Measurements from ENCODE around the gene PLB1.

The PLB1 gene

DNA sequence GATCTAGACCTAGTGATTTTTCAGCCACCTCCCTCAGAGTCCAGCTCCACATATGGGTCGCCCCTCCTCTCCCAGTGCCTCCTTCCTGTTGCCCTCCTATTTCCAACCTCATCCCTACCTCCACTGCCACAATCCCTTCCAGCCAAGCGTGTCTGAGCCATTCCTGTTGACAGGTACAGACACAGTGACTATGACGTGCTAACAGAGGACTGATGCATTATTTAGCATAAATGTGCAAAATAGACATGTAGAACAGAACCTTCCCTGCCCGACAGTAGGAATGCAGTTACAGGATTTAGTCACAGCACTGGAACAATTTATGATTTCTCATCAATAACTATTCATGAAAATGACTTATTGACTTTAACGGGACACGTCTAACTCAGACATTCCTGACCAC lies 171.4 kb downstream of the PLB1 start:
- no peak for DNase-seq (ENCODE audit: low read depth in 2 of 2)

DNA sequence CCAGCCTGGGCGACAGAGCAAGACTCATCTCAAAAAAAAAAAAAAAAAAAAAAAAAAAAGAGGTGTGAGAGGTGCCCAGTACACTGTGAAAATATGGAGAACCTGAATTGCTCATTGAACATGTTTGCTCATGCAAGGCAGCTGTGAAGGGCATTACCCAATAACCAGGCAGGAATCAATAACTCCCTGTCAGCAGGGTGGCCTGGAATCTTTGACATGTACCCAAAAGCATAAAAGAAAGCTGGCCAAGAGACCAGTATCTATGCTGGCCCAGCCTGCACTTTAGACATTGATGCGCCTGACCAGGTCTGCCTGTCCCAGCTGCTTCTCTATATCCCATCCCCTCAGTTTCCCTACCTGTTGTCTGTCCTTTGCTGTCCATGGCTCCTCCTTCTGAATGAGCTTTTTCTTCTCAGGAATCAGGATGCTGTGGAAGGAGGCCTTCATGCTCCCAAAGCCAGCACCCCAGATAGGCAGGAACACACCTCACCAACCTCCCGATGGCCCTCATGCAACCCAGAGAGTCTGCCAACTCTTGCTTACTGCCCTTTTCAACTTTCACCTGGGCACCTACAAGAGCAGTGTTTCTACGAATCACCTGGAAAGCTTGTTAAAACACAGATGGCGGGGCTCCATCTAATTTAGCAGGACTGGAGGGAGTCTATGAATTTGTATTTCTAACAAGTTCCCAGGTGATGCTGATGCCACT lies 172.4 kb downstream of the PLB1 start:
- DNase-seq (ENCODE audit: low read depth in 2 of 2): no peak

DNA sequence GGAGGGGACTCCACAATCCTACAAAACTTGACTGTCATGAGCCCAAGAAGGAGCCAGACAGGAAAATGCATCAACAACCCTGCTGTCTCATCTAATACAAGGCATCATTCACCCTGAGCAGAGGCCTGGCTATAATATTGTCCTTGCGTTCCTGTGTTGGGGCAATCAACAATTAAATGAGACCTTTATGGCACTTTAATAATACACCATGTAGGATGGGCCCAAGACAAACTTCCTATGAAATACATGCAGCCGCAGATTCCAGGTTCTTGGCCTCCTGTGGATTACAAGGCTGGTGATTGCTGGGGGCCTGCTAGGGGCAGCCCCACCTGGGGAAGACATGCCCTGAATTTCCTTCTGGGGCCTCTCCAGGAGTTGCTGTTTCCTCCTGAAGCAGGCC lies 173.0 kb downstream of the PLB1 start:
- no peak for DNase-seq (ENCODE audit: low read depth in 2 of 2)

DNA sequence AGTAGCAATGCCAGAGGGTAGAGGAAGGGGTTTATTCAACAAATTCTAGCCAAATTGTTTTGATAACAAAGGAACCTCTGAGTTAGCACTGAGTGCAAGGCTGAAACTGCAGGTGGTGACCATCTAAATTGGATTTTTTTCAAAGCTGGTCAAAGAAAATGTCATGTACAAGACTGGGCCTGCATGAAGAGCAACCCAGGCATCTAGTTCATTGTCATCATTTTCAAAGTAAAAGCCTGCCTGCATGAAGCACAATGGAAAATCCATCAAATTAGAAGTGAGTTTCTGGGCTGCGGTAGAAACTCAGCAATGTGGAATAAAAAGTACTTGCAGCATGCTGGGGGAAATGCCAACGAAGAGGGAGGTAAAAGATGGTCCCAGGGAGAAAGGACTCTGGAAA lies 175.0 kb downstream of the PLB1 start:
- no peak for DNase-seq (ENCODE audit: low read depth in 2 of 2)

DNA sequence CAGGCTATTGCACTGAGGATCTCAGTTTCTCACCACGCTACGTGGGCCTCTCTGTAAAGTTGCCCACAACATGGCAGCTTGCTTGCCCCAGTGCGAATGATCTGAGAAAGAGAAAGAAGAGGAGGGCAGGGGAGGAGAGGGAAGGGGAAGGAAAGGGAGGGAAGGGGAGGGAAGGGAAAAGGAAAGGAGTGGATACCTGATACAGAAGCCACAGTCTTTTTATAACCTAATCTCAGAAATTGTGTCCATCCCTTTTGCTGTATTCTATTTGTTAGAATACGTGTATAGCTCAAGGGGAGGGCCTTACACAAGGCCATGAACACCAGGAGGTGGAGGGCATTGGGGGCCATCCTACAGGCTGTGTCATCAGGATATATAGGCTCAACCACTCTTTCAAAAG lies 177.5 kb downstream of the PLB1 start:
- DNase-seq (ENCODE audit: low read depth in 2 of 2): no peak

DNA sequence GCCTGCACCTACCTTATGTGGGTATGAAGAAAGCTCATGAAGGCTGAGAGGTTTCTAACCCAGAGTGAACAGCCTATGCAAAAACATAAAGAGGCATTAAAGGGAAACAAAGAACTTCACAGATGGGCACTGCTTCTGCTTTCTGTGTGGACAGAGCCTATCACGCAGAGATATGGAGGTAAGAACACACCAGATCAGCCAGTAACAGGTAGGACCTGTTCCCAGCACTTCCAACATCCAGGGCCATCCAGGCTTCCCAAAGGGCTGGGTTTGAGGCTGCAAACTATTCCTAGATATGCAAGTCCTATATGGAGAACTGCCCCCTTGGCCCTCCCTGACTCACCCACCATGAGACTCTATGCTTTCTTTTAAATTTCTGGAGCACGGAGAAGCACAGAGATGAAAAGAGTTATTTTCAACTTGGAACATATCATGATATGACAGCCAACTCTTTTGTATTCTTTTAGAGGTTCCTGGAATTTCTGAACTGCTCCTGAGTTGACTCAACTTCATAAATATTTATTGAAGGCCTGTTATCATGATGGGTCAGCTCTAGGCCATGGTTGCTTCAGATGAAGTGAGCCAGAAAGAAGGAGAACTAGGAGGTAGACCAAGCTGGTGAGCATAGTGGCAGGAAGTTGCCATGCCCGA lies 178.3 kb downstream of the PLB1 start:
- no peak for DNase-seq (ENCODE audit: low read depth in 2 of 2)

DNA sequence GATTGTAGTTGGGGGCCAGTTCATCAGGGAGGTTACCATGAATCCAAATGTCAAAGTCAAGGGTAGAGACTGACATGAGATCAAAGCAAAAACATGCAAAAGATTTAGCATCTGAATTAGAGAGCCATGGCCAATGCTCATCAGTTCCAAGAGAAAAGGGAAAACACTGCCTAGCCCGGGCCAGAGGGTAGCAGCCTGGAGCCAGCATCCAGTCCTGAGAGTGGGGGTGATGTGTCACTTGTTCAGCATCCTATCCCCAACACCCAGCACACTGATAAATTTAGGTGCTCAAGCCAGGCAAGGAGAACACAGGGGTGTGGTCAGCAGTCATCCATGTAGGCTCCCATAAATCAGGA lies 178.8 kb downstream of the PLB1 start:
- DNase-seq (ENCODE audit: low read depth in 2 of 2): no peak

DNA sequence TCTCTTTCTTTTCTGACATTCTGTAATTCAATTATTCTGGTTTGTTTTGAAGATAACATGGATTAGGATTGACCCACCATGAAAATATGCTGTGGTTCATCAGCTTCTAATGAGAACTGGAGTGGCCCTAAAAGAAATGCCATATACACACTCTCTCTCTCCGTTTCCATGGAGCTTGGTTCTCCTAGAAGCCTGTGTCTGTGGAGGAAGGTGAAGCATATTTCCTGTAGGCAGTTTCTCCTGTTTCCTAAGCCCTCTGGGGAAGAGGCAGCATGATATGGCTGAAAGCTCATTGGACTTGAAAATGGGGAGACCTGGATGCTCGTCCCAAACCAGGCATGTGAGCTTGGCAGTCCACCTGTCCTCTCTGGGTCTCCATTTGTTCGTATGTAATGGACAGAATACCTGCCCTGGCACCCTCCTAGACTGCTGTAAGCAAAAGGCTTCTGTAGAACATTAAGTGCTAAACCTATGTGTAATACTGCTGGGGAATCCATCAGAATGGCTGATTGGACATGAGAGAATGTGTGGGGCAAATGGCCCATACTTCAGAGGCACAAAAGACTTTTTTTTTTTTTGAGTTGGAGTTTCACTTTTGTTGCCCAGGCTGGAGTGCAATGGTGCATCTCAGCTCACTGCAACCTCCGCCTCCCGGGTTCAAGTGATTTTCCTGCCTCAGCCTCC lies 180.4 kb downstream of the PLB1 start:
- DNase-seq (ENCODE audit: low read depth in 2 of 2): no peak

DNA sequence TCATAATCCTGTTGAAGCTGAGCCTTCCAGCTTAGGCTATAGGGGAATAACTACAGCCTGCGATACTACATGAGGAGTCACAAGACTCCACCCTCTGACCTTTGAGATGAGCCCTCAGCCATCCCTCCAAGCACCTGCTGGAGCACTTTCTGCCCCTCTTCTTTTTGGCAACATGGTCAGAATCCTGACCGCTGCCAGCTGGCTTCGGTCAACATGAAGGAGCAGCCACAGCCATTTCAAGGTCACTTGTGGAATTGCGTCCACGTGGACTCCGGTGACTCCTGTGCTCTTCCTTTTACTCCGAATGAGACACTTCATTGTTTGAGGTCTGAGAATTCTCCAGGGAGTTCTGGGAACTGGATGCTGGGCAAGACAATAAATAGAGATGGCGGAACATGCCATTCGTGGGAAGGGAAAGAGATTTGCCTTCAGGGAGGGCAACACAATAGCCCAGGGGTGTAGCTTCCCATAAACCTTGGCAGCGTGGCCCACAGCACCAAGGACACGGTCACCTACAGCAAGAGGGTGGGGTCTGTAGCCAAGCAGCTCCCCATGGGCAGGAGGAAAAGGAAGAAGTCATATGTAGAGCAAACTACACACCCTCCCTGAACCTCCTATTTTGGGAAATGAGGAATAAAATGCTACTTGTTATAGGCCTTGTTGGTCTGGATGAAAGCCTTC lies 182.5 kb downstream of the PLB1 start:
- no peak for DNase-seq (ENCODE audit: low read depth in 2 of 2)

DNA sequence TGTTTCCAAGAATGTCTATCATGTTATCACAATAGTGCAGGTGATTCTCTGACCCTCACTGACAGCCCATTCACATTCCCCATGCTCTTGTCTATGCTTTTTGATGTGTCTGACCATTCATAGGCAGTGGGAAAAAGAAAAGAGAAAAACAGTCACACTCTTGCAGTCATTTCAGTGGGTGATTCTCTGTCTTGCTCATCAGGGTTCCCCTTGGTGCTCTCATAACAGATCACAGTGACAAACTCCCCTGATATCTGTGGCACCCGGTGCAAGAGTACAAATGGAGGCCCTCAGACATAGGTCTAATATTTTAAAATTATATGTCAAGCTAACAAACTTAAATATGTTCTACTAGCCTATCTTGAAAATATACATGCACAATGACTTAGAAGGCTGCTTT lies 183.1 kb downstream of the PLB1 start:
- no peak for DNase-seq (ENCODE audit: low read depth in 2 of 2)

DNA sequence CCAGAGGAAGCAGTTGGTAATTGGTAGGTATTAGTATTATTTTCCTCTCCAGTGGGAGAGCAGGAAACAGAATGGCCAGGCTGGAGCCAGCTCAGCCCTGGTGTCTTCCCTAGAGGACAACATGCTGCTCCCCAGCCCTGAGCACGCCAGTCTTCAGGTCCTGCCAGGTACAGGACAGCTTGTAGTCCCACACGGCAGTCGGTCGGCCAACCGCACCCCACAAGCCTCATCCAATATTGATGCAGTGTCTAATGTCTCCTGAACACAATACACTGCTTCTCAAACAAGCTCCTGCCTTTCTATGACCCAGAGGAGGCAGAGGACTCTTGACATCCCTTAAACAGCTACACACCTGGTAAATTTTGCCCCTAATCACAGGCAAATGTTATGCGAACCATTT lies 184.8 kb downstream of the PLB1 start:
- no peak for DNase-seq (ENCODE audit: low read depth in 2 of 2)

DNA sequence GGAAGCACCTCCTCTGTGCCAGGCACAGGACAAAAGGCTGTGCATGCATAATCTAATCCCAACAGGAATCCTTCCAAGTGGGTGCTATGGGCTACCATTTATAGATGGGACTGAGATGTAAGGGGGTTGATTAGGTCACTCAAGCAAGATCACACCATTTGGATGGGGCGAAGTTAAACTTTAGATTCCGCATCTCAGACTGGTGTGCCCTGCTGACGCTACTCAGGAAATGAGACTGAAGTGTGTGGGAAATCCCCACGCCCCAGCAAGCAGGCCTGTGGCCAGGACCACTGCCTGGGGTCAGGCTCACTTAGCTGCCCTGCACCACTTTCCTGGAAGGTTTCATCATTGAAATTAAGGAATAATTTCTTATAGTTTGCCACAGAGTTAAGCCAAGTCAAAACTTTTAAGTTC lies 185.3 kb downstream of the PLB1 start:
- DNase-seq (ENCODE audit: low read depth in 2 of 2): no peak

DNA sequence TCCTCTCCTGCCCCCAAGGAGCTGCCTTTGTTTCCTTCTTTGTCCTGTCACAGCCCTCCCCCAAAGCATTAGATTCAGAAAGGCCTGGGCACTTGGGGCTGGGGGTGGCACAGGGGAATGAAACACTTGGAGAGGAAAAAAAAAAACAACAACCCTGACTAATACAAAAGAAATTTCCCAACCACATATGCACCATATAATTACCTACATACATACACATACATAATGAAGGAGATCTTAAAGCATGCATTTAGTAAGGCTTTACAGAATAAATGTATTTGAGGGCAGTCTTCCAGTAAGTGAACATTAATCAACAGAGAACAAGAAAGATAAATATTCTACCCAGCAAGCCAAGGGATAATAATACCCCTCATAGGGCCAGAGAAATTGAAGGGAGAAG lies 185.7 kb downstream of the PLB1 start:
- peak; percentile 46 to 57 for DNase-seq (ENCODE audit: low read depth in 2 of 2)

DNA sequence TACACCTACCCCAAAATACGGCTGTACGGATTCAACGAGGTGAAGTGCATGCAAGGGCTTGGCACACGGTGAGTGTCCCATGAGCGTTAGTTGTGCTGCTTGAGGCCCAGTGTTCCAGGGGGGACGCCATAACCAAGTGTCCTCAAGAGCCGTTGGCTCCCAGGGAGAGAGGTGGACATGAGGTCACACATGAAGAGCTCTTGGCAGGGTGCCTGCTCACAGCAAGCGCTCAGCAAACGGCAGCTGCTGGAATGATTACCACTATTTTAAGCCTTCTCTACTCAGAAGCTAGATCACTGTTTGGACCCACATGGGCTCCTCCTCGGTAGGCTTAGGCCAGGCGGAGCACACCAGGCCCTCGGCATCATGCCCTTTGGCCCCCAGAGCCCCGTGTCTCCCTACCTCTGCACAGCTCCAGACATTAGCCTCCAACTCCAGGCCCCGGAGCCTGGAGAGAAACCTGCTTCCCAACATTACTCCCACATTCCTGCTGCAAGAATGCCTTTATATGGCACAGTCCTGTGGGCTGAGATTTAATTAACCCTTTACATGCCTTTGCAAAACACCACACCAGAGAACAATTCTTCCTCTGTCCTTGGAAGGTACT lies 187.3 kb downstream of the PLB1 start:
- no peak for DNase-seq (ENCODE audit: low read depth in 2 of 2)

DNA sequence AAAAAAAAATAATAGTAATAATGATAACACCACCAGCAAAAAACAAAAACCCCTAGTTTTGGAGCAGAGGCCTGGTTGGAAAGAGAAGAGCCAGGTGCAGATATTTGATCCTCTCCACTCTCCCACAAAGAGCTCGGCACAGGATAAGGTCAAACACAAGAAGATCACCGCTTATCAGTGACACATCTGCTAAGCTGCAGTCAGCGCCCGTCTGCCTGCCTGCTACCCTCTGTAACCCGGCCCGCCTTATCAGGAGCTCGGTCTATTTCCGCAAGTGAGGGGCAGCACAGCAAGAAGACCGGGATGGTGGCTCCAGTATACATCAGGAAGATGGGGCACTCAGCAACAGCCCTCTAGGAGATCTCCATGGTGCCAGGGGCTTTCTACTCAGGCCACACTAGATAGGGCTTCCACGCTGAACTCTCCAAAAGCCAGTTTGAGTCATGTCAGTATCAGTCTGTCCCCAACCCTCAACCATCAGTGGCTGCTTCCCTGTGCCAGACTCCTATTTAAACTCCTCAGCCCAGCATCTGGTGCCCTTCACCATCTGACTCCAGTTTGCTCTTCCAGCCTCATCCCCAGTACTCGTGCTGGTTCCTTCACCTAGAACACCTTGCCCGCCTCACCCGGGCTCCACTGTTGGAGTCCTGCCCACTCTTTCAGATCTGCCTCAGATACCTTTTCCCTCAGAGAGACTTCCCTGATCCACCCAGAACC lies 188.4 kb downstream of the PLB1 start:
- no peak for DNase-seq (ENCODE audit: low read depth in 2 of 2)

DNA sequence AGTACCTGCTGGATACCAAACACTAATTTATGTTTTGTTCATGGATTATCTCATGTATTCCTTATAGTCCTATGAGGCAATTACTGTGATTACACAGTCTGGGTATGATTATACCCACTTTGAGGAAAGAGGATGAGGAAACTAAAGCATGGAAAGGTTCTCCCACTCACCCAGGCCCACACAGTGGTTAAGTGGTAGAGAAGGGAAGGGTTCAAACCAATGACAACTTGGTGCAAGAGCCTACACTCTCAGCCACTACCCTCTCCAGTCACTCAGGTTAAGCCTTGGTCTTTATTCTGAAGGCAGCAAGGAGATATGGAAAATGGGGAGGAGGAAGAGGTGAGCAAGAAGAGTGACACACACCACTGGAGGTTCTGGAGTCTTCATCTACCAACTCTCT lies 191.3 kb downstream of the PLB1 start:
- no peak for DNase-seq (ENCODE audit: low read depth in 2 of 2)

DNA sequence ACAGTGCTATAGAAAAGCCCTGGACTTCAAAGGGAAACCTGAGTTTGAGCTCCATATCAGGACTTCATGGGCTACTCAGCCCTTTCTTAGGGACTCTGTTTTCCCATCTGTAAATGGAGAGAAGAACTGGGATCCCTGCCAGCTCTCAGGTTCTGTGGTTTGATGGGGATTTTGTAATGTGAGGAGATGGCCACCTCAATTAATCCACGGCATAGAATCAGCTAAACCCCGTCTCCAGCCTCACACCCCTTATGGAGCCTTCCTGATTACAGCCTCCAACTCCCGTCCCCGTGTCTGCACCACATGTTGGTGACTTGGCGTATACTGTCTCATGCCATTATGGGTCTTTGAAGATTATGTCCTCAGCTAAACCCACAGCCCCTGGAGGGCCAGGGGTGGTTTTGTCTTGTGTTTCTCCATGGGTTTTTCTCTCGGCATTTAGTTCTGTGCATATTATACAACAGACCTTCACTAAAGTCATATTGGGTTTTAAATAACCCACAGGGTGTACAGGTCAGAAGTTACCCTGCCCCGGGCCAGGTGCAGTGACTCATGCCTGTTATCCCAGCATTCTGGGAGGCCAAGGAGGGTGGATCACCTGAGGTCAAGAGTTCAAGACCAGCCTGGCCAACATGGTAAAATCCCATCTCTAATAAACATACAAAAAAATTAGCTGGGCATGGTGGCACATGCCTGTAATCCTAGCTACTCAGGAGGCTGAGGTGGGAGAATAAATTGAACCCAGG lies 192.0 kb downstream of the PLB1 start:
- DNase-seq (ENCODE audit: low read depth in 2 of 2): no peak

DNA sequence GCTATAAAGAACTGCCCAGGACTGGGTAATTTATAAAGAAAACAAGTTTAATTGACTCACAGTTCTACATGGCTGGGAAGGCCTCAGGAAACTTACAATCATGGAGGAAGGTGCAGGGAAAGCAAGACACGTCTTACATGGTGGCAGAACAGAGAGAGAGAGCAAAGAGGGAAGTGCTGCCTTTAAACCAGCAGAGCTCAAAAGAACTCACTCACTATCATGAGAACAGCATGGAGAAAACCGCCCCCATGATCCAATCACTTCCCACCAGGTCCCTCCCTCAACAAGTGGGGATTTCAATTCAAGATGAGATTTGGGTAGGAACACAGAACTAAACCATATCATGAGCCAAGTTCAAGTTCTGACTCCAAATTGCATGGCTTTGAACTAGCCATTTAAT lies 193.0 kb downstream of the PLB1 start:
- no peak for DNase-seq (ENCODE audit: low read depth in 2 of 2)

DNA sequence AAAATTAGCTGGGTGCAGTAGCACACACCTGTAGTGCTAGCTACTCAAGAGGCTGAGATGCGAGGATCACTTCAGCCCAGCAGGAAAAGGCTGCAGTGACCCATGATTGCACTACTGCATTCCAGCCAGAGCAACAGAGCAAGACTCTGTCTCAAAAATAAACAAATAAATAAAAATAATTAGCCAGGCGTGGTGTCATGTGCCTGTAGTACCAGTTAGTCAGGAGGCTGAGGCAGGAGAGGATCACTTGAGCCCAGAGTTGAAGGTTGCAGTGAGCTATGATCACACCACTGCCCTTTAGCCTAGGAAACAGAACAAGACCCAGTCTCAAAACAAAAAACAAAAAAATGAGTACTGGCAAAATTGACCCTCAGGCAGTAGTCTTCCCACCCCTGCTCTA lies 193.9 kb downstream of the PLB1 start:
- no peak for DNase-seq (ENCODE audit: low read depth in 2 of 2)

DNA sequence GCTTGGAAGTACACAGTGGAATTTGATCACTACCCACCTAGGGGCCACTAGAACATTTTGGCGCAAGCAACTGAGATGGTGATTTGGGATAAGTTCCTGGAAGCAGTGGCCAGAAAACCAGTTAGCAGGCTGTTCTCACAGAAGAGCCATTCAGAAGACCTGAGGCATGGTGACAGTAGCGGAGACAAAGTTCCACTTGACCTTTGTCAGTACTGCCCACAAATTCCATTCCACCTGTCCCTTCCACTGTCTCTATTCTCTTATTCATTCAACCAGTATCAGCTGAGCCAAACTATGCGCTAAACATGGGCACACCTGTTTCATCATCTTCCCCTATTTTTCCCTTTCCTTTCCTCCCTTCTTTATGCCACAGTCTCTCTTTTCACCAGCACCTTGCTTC lies 196.6 kb downstream of the PLB1 start:
- no peak for DNase-seq (ENCODE audit: low read depth in 2 of 2)

DNA sequence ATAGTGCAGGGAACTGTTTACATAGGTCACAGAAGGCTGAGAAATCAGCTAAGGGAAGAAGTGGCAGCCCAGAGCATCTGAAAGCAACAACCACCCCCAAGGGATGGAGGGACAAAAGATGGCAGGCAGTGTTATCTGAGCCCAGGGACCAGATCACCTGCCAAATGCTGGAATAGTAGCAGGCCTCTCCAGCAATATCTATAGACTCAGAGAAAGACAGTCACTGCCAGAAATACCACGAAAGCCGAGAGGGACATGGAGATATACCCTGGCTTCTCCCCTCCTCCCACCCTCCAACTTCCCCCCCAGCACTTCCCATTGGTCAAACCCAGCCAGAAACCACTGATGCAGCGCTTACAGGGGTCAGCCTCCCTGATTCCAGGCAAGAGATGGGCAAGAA lies 197.4 kb downstream of the PLB1 start:
- DNase-seq (ENCODE audit: low read depth in 2 of 2): no peak

Data from fibroblast of skin of left biceps (primary cell).